ENCODE measurements around the gene ITGA2B. TPM values are rescaled to one million over a fixed set of nuclear protein-coding genes. Genes with fewer than 3 reads are reported as not detected.

The ITGA2B gene
- total and polyA plus RNA-seq, 2 of the 8 experiments (the other 6 are each of a cell fraction or from before 2014, with no cell fraction given) = 6.9 to 12.3 TPM

DNA sequence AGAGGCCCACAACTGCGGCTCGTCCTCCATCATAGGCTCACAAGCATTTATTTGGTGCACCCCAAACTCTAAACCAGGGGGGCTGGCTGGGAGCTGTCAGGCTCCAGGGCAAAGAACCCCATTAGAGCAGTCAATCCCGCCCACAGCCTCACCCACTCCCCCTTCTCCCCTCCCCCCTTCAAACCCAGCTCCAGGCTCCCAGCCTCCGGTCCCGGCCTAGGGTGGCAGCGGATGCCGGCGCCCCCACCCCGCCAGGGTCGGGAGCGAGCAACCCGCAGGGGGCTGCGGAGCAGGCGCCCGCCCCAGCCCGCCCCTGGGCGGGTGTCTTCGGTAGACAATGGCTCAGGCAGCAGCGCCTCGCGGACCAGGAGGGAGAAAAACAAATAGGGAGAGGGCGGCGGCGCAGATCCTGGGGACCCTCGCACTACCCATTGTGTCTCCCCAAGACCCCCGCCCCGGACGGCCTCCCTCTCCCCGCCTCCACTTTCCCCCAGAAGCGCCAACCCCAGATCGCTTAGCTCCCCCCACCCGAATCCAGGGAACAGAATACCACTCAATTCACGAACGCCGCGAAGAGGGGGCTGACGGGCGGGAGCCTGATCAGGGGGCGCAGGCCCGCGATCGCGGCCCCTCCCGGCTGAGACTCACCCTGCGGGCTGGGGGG is 26.4 kb downstream of the ITGA2B start (continued):
- TF ChIP-seq GTF2F1 (IDR thresholded peaks at IDR 0.05; ENCODE audit: borderline replicate concordance, low read depth, low read length) = no peak
- peak; percentile 32 for TF ChIP-seq SAP30 (IDR thresholded peaks at IDR 0.05; ENCODE audit: insufficient read depth, insufficient replicate concordance, low read length)
- TF ChIP-seq POU5F1 (IDR thresholded peaks at IDR 0.05; ENCODE audit: low read depth, low read length) = no peak
- no peak for TF ChIP-seq POLR2A (IDR thresholded peaks at IDR 0.05; ENCODE audit: control extremely low read depth in 1 of 2, low read depth in 2 of 2, low read length in 2 of 2)
- no peak for TF ChIP-seq SIX5 (IDR thresholded peaks at IDR 0.05; ENCODE audit: low read depth, low read length)
- no peak for TF ChIP-seq KDM1A (IDR thresholded peaks at IDR 0.05; ENCODE audit: borderline replicate concordance, low read length)
- TF ChIP-seq, protein P1, sequence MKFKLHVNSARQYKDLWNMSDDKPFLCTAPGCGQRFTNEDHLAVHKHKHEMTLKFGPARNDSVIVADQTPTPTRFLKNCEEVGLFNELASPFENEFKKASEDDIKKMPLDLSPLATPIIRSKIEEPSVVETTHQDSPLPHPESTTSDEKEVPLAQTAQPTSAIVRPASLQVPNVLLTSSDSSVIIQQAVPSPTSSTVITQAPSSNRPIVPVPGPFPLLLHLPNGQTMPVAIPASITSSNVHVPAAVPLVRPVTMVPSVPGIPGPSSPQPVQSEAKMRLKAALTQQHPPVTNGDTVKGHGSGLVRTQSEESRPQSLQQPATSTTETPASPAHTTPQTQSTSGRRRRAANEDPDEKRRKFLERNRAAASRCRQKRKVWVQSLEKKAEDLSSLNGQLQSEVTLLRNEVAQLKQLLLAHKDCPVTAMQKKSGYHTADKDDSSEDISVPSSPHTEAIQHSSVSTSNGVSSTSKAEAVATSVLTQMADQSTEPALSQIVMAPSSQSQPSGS (IDR thresholded peaks at IDR 0.05; ENCODE audit: low read length) = no peak
- no peak for TF ChIP-seq SP2 (IDR thresholded peaks at IDR 0.05; ENCODE audit: low read length)
- no peak for TF ChIP-seq CBX8 (IDR thresholded peaks at IDR 0.05; ENCODE audit: borderline replicate concordance, low read depth, low read length)
